GM13976 (cell line): ENCODE measurements around the gene LRIT1.

Experiments
- DNase-seq: peaks from one replicate; pipeline ENCODE4 v3.0.0; 2012; ENCODE audit warnings: low spot score
- in situ Hi-C: fragments of 300-500 bp; cut with MboI; formaldehyde crosslinking; loops from one replicate; pipeline ENCODE4 v1.12.0; 2022; ENCODE audit warnings: low sequenced_read_pairs, mixed read lengths, inconsistent platforms; ENCODE audit not compliant: unreplicated experiment
- TF ChIP-seq, protein P1 (sequence below): IDR thresholded peaks from 2 replicates; pipeline ENCODE4 v1.5.1; 2012; ENCODE audit warnings: borderline replicate concordance, mild to moderate bottlenecking; ENCODE audit not compliant: insufficient read depth; ENCODE audit errors: extremely low read depth, missing control alignments, control extremely low read depth

The LRIT1 gene

DNA sequence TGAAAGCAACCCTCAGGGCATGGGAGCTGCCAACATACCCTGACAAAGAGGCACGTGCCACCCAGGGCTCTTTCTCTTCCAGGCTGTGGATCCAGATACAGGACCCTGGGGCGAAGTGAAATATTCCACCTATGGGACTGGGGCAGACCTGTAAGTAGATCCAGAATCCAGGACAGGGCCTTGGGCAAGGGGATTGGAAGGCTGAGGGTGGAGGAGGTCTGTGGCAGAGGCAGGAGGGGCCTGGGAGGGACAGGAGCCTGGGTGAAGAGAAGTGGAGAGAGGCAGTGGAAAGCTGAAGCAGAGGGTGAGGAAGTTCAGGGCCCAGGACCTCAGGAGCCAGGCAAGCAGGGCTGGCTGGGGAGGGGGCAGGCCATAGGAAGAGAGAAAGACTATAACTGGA, 29.8 kb downstream of the LRIT1 start:
- in situ Hi-C loops = loop anchor here (5.0 kb wide), 1 partner anchor 49 kb away; no protein-coding TSS in a partner anchor
- DNase-seq = no peak
- TF ChIP-seq, protein P1, sequence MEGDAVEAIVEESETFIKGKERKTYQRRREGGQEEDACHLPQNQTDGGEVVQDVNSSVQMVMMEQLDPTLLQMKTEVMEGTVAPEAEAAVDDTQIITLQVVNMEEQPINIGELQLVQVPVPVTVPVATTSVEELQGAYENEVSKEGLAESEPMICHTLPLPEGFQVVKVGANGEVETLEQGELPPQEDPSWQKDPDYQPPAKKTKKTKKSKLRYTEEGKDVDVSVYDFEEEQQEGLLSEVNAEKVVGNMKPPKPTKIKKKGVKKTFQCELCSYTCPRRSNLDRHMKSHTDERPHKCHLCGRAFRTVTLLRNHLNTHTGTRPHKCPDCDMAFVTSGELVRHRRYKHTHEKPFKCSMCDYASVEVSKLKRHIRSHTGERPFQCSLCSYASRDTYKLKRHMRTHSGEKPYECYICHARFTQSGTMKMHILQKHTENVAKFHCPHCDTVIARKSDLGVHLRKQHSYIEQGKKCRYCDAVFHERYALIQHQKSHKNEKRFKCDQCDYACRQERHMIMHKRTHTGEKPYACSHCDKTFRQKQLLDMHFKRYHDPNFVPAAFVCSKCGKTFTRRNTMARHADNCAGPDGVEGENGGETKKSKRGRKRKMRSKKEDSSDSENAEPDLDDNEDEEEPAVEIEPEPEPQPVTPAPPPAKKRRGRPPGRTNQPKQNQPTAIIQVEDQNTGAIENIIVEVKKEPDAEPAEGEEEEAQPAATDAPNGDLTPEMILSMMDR = no peak

DNA sequence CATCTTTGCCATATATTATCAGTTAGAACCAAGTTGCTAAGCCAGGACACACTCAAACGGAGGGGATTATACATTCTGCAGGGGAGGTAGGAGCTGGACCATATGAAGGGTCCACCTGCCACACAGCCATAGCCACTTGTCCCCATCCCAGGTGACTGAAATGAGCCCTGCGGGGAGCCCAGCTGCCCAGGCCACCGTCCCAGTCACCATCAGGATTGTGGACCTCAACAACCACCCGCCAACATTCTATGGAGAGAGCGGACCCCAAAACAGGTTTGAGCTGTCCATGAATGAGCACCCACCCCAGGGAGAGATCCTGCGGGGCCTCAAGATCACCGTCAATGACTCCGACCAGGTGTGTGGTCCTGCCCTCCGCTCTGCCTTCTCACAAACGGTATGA, 33.3 kb downstream of the LRIT1 start:
- no peak for DNase-seq
- TF ChIP-seq, protein P1 = no peak
- in situ Hi-C loops = loop anchor here (10.0 kb wide), 1 partner anchor 63 kb away; no protein-coding TSS in a partner anchor

DNA sequence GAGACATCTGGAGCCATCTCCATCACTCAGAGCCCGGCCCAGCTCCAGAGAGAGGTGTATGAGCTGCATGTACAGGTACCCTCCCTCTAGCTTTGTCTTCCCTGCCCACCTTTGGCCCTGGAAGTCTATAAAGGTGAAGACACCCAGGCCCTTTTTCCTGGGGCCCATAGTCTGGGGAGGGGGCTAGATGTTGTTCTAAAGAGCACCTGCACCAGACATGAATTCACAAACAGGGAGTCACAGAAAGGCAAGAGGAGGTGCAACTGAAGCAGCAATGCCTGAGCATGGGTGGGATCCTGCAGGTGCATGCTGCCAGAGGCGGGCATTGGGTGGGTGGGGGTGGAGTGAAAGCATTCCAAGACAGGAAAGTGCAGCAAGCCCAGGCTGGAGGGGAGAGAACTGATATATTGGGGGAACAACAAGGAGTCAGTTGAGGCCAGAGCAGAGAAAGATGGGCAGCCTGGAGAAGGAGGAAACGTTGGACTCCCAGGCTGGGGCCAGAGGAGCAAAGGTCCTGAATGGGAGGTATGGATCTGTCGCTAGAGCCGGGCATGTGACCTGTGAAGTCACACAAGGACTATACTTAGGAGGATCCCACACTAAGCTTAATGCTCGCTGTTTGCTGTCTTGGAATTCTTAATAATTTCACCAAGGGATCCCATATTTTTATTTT, 35.4 kb downstream of the LRIT1 start:
- in situ Hi-C loops = loop anchor here (10.0 kb wide), 1 partner anchor 61 kb away; no protein-coding TSS in a partner anchor
- TF ChIP-seq, protein P1 = no peak
- no peak for DNase-seq

DNA sequence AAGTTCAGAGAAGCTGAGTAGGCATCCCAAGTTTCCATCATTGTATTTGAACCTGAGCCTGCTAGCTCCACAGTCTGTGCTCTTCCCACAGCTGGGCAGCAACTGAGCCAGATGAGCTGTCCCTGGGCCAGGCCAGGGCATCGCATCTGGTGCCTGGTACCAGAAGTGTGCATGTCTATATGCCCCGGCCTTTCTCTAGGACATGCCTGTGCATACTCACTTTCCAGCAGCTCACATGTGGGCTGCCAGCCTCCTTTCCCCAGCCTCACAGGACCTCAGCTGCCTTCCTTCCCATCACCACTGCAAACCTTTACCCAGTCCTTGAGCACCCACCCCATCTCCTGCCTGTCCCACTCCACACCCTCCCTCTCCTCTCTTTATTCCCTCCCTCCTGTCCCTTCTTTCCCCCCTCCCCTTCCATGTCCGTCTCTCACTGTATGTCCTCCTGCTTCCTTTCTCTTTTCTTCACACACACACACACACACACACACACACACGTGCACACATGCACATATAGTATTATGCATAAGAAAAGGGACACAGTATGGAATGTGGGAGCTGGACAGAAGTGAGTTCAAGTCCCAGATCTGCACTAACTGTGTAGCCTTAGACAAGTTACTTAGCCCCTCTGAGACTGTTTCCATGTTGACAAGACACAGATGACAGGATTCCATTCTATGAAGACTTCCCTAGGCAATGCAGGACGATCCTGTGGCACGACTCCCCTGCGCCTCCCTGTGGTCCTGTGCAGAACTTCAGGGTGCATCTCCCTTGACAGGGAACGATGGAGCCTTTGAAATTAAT, 36.1 kb downstream of the LRIT1 start:
- in situ Hi-C loops = loop anchor here (10.0 kb wide), 1 partner anchor 60 kb away; no protein-coding TSS in a partner anchor
- TF ChIP-seq, protein P1 = peak; percentile 95
- peak; percentile 79 for DNase-seq

DNA sequence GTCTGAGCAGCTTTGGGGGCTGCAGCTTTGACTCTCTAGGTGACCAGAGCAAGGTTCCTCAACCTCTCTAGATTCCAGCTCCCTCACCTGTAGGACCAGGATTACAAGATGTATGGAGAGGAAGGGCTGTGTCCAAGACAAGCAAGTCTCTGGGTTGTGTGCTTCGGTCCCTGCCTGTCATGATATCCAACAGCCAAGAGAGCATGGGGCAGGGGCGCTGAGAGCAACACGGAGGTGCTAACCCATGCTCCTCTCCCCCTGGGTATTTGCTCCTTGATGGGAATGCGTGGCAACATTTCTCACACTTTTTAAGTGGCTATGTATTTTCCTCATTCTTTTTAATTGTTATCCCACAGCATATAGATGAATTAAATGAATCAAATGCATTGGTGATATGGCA, 36.7 kb downstream of the LRIT1 start:
- no peak for DNase-seq
- TF ChIP-seq, protein P1 = no peak
- in situ Hi-C loops = loop anchor here (10.0 kb wide), 1 partner anchor 60 kb away; no protein-coding TSS in a partner anchor

DNA sequence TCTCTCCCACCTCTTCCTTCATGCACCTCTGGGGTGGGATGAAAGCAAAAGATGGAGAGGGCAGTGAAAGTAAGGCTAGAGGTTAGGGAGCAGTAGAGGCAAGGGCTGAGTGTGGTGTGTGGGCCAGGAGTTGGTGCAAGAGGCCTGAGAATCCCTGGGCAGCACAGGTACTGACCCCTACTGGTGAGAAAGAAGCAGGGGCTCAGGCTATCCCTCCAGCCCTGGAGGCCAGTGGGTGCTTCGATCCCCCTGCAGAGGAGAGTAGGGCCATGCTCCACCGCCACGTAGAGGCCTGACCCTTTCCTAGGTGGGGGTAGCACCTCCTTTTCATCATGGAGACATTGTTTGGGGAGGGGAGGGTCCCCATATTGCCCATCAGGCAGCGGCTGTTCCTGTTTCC, 37.2 kb downstream of the LRIT1 start:
- in situ Hi-C loops = loop anchor here (10.0 kb wide), 1 partner anchor 59 kb away; no protein-coding TSS in a partner anchor
- TF ChIP-seq, protein P1 = peak; percentile 50
- peak; percentile 81 for DNase-seq
